A549 treated with dexamethasone at 1 μM for 4 hours (cell line): ENCODE results near the gene FSHR. TPM values are rescaled to one million over a fixed set of nuclear protein-coding genes. Genes with fewer than 3 reads are reported as not detected.

Source experiments
- total RNA-seq: library from RNA; stranded (reverse); fragments of 200-300 nt; extraction: Qiagen RNA extraction; gene quantifications from 5 replicates; pipeline ENCODE4 v1.2.3, GENCODE V29; 2022

FSHR gene
- not detected in 5 replicates for total RNA-seq

GRCh38 chr2:49154140-49154539, at the start of gene FSHR:
TSS of gene FSHR (minus strand) at chr2:49154515. CDS start at chr2:49154417, 98 bp downstream.

